HG02588 (cell line): Measurements from ENCODE around the gene NR4A1.
"Not testable (repeated sequence)": the region's sequence is repeated elsewhere in the genome, so short reads cannot be mapped to it uniquely, and the experiment has no call there.

Experiments used
- ATAC-seq: cut with Tn5 transposase; IDR thresholded peaks from one replicate; pipeline ENCODE4 v1.9.1; 2021; ENCODE audit warnings: mild to moderate bottlenecking, moderate library complexity; ENCODE audit not compliant: unreplicated experiment

Gene NR4A1

DNA sequence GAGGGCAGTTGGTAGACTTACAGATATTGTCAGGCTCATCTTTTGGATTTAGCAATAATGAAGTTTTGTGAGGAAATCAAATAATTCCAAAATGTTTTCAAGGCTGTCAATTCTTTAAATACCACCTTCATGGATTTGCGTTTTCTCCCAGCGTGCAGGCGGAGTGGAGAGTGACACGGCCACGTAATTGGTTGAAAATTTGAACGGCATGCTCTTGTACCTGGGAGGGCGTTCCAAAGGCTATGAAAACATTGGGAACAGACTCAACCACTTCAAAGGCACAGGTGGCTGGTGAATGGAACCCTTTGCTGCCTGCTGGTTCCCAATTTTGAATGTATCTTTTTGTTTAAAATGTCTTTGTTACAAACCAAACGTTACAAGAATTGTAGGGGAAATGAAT, 40.6 kb downstream of the NR4A1 start:
- no peak for ATAC-seq

- no peak for ATAC-seq
Measured at GRCh38 chr12:52093346-52093745, 42.1 kb downstream of the NR4A1 start.

DNA sequence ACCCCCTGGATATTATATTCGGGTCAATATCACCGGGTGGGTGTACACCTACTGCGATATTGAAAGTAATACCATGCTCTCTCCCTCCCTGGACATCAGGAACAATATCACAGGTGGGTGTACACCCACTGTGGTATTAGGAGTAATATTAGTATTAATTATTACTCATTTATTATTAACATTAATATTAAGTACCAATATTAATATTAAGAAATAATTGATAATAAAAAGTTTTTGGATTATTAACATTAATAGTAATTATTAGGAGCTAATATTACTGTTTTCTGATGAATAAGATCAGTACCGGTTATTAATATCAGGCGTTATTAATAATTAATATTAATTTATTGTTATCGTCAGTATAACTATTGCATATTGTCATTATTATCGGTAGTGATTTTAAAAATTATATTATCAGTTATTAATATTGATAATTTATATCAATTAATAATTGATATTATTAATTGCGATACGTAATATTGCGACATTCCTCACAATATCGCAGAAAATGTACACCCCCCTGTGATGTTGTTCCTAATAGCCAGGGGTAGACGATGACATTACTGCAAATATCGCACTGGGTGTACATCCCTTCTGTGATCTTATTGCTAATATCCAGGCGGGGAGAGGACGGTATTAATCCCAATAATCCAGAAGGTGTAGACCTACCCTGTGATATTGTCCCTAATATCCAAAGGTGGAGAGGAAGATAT, 45.2 kb downstream of the NR4A1 start:
- no peak for ATAC-seq

GRCh38 chr12:52097045-52097666, 45.9 kb downstream of the NR4A1 start:
- no peak for ATAC-seq

- not testable (repeated sequence) for ATAC-seq
Measured at GRCh38 chr12:52104431-52105089, 53.3 kb downstream of the NR4A1 start.
